Gastroesophageal sphincter (tissue), 4 donors: ENCODE data around the gene ZNF653. TPM values are rescaled to one million over a fixed set of nuclear protein-coding genes. Genes with fewer than 3 reads are reported as not detected.

Source experiments
- ATAC-seq: fragments of 150-250 bp; one replicate; pipeline ENCODE4 v1.9.1; 2016; ENCODE audit warnings: mild to moderate bottlenecking, moderate library complexity
- H3K27ac ChIP-seq, 4 donors: fragments of 200-600 bp; sonication (generic) in 3 of 4; 1 replicate in 3 of 4; 2 replicates in 1 of 4; pipeline ENCODE4 v1.5.1; 2016 to 2019
- H3K27me3 ChIP-seq: fragments of 200-600 bp; sonication (generic); one replicate; pipeline ENCODE4 v1.5.1; 2019
- H3K36me3 ChIP-seq, 2 donors: fragments of 200-600 bp; sonication (generic); one replicate each; pipeline ENCODE4 v1.5.1; 2019; ENCODE audit warnings: control low read depth in 1 of 2
- H3K4me1 ChIP-seq, 3 donors: fragments of 200-600 bp; sonication (generic); 1 replicate in 2 of 3; 2 replicates in 1 of 3; pipeline ENCODE4 v1.5.1; 2016 to 2019; ENCODE audit warnings: control low read depth in 2 of 3
- H3K4me3 ChIP-seq, 2 donors: fragments of 200-600 bp; sonication (generic); one replicate each; pipeline ENCODE4 v1.5.1; 2019; ENCODE audit warnings: mild to moderate bottlenecking in 1 of 2, moderate library complexity in 1 of 2
- H3K9me3 ChIP-seq, 3 donors: fragments of 200-600 bp; sonication (generic); one replicate each; pipeline ENCODE4 v1.5.1; 2017 to 2019; ENCODE audit warnings: control low read depth in 2 of 3
- CTCF ChIP-seq, 4 experiments: fragments of 200-600 bp in 2 of 4; fragments of 450-650 bp in 2 of 4; sonication (generic) in 1 of 4; IDR thresholded peaks; one replicate each; pipeline ENCODE4 v1.5.1; 2017 to 2019; ENCODE audit warnings: antibody characterized with exemption in 4 of 4, mild to moderate bottlenecking in 2 of 4, moderate library complexity in 2 of 4
- EP300 ChIP-seq: sonication (generic); formaldehyde crosslinking; IDR thresholded peaks from one replicate; pipeline ENCODE4 v1.6.1; 2017; ENCODE audit warnings: antibody characterized with exemption, mild to moderate bottlenecking
- POLR2A ChIP-seq, 2 donors: fragments of 450-650 bp; IDR thresholded peaks; one replicate each; pipeline ENCODE4 v1.6.1; 2017; ENCODE audit warnings: antibody characterized with exemption in 2 of 2, mild to moderate bottlenecking in 2 of 2, moderate library complexity in 1 of 2
- POLR2AphosphoS5 ChIP-seq: sonication (generic); formaldehyde crosslinking; IDR thresholded peaks from one replicate; pipeline ENCODE4 v1.6.1; 2017; ENCODE audit warnings: antibody characterized with exemption
- WGBS, 2 donors: methylation state at CpG; one replicate each; pipeline ENCODE4 v1.1.5; 2018; ENCODE audit warnings: low coverage in 1 of 2; 5-methylcytosine and 5-hydroxymethylcytosine counted together
- total RNA-seq, 4 donors: library from RNA; depleted of rRNA; stranded (reverse); fragments of >200 nt; gene quantifications; one replicate each; pipeline ENCODE4 v1.1.0, GENCODE V29; 2016

The ZNF653 gene
- total RNA-seq, 4 donors from 2014 or later, result 5.1 to 20.4 (median 10.6) TPM

- Histone ChIP-seq H3K4me1 (peaks cover 0 to 19% (median 5%) of the 10 kb centered on the region in 3 donors), H3K27ac (no peak overlapping the region), H3K9me3 (no peaks in the 10 kb centered on the region), H3K27me3 (no peaks in the 10 kb centered on the region), H3K36me3 (peaks cover 0 to 52% of the 10 kb centered on the region in 2 donors), H3K4me3 (no peak overlapping the region)
- ATAC-seq, result no peak
- WGBS, 2 donors, result 91 to 100% methylated on average over 1 to 6 of the region's 18 CpGs
- TF ChIP-seq CTCF (IDR thresholded peaks at IDR 0.05) (no peak), POLR2A (IDR thresholded peaks at IDR 0.05) (no peak), POLR2AphosphoS5 (no peak), EP300 (no peak)
Observed at GRCh38 chr19:11507370-11508078, 1.9 kb upstream of the ZNF653 start.

DNA sequence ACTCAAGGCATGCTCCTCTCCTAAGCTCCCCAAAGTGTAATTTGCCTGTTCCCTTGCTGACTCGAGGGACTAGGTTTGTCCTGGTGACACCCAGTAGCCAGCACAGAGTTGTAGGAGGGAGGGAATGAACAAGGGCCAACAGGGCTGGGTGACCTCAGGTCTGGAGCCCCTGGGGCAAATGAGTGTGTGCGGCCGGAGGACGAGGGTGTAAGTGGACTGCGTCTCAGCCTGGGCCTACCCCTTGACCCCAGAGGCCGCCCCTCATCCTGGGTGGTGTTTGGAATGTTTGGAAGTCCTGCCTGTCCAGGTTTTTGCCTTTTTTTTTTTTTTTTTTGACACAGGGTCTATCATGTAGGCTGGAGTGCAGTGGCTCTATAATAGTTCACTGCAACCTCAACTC lies 1.3 kb upstream of the ZNF653 start:
- no peak for ATAC-seq
- Histone ChIP-seq H3K4me1 (peaks cover 0 to 19% (median 5%) of the 10 kb centered on the region in 3 donors), H3K27me3 (no peaks in the 10 kb centered on the region), H3K36me3 (peaks cover 0 to 52% of the 10 kb centered on the region in 2 donors), H3K27ac (no peak overlapping the region), H3K9me3 (no peaks in the 10 kb centered on the region), H3K4me3 (no peak overlapping the region)
- 80 to 93% methylated on average over 1 to 5 of the region's 6 CpGs for WGBS, 2 donors
- no peak for TF ChIP-seq CTCF (IDR thresholded peaks at IDR 0.05)
- TF ChIP-seq POLR2A (IDR thresholded peaks at IDR 0.05), result no peak
- no peak for TF ChIP-seq EP300
- no peak for TF ChIP-seq POLR2AphosphoS5

DNA sequence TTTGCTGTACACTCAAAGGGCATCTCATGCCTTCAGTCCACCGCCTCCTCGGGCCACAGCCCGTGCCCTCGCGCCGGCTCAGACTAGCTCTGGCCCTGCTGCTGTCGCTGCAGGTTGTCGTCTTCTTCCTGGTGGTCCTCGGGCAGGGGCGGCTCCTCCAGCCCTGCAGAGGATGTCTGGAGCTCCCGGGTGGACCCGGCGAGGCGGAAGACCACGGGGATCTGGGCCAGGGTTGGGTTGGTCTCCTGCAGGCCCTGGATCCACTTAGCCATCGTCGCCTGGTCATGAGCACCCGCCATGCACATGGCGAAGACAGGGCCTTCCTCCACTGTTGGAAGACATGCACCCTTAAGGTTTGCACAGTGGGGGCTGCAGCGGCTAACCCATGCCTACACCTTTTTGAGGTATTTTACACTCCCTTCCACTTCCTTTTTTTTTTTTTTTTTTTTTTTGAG lies 489 bp upstream of the ZNF653 start:
- H3K27me3 ChIP-seq, result no peaks in the 10 kb centered on the region
- H3K9me3 ChIP-seq, result no peaks in the 10 kb centered on the region
- TF ChIP-seq EP300 (no peak), POLR2AphosphoS5 (no peak), POLR2A (IDR thresholded peaks at IDR 0.05) (no peak)
- WGBS, 2 donors, result 65% methylated on average over 4 of the region's 20 CpGs; no CpG with 5 or more reads in 1 of the 2 donors
- ATAC-seq, result peak; percentile 3
- H3K27ac ChIP-seq, result peak overlapping the region in 3 of 4 donors; percentile 96 to 98 (median 97)
- H3K4me1 ChIP-seq, result peaks cover 0 to 19% (median 5%) of the 10 kb centered on the region in 3 donors
- peak overlapping the region; percentile 73 to 89 for H3K4me3 ChIP-seq
- H3K36me3 ChIP-seq, result peaks cover 0 to 50% of the 10 kb centered on the region in 2 donors

- TF ChIP-seq POLR2A (IDR thresholded peaks at IDR 0.05) (no peak), CTCF (IDR thresholded peaks at IDR 0.05) (no peak), POLR2AphosphoS5 (peak; percentile 41)
Observed at GRCh38 chr19:11505032-11505503, 571 bp downstream of the ZNF653 start.

GRCh38 chr19:11504502-11505031 lies 1.1 kb downstream of the ZNF653 start:
- Histone ChIP-seq H3K4me1 (peaks cover 0 to 19% (median 5%) of the 10 kb centered on the region in 3 donors), H3K36me3 (peaks cover 0 to 37% of the 10 kb centered on the region in 2 donors), H3K4me3 (peak overlapping the region; percentile 73 to 89), H3K27ac (peak overlapping the region; percentile 54 to 98 (median 96)), H3K27me3 (no peaks in the 10 kb centered on the region), H3K9me3 (no peaks in the 10 kb centered on the region)
- TF ChIP-seq POLR2A (IDR thresholded peaks at IDR 0.05) (no peak), CTCF (IDR thresholded peaks at IDR 0.05) (no peak), EP300 (no peak), POLR2AphosphoS5 (no peak)
- WGBS, 2 donors, result 13 to 46% methylated on average over 4 to 6 of the region's 7 CpGs
- ATAC-seq, result no peak

More at GRCh38 chr19:11505032-11505503, 571 bp downstream of the ZNF653 start:
- peak overlapping the region; percentile 73 to 89 for H3K4me3 ChIP-seq
- H3K36me3 ChIP-seq, result peaks cover 0 to 40% of the 10 kb centered on the region in 2 donors
- H3K27ac ChIP-seq, result peak overlapping the region; percentile 83 to 98 (median 96)
- H3K27me3 ChIP-seq, result no peaks in the 10 kb centered on the region
- peak; percentile 97 for ATAC-seq
- no peaks in the 10 kb centered on the region for H3K9me3 ChIP-seq
- H3K4me1 ChIP-seq, result peaks cover 0 to 19% (median 5%) of the 10 kb centered on the region in 3 donors
- WGBS, 2 donors, result 0% methylated on average over 3 of the region's 33 CpGs; no CpG with 5 or more reads in 1 of the 2 donors
